Mesenchymal stem cell (in vitro differentiated cells and primary cell): ENCODE measurements around the gene ALDH1L2.

Experiments
- DNase-seq: peaks from one replicate; pipeline ENCODE4 v3.0.0-alpha.2; 2013
- H2AFZ ChIP-seq: one replicate; pipeline ENCODE4 v1.6.1; 2013; ENCODE audit warnings: low read depth, mild to moderate bottlenecking, control low read depth, inconsistent platforms, low read length, moderate library complexity
- H2AK5ac ChIP-seq: 2 replicates; pipeline ENCODE4 v1.6.1; 2013; ENCODE audit warnings: low read length, moderate library complexity, mild to moderate bottlenecking, inconsistent platforms; ENCODE audit not compliant: severe bottlenecking
- H2BK120ac ChIP-seq: one replicate; pipeline ENCODE4 v1.6.1; 2013; ENCODE audit warnings: low read depth, mild to moderate bottlenecking, inconsistent platforms, low read length, moderate library complexity
- H2BK12ac ChIP-seq, 2 experiments: one replicate each; pipeline ENCODE4 v1.6.1; 2013; ENCODE audit warnings: inconsistent platforms in 2 of 2, low read length in 2 of 2, mild to moderate bottlenecking in 2 of 2, moderate library complexity in 2 of 2, control low read depth in 1 of 2
- H2BK15ac ChIP-seq: one replicate; pipeline ENCODE4 v1.6.1; 2013; ENCODE audit warnings: mild to moderate bottlenecking, low read depth, inconsistent platforms; ENCODE audit not compliant: poor library complexity, severe bottlenecking
- H2BK5ac ChIP-seq: 2 replicates; pipeline ENCODE4 v1.6.1; 2013; ENCODE audit warnings: low read depth, mild to moderate bottlenecking, low read length, control low read depth, inconsistent platforms; ENCODE audit not compliant: poor library complexity, severe bottlenecking
- H3K14ac ChIP-seq, 2 experiments: one replicate each; pipeline ENCODE4 v1.6.1; 2013; ENCODE audit warnings: inconsistent platforms in 2 of 2, low read length in 2 of 2, control low read depth in 1 of 2, mild to moderate bottlenecking in 1 of 2, moderate library complexity in 1 of 2
- H3K18ac ChIP-seq, 2 experiments: one replicate each; pipeline ENCODE4 v1.6.1; 2013; ENCODE audit warnings: inconsistent platforms in 2 of 2, low read length in 2 of 2, control low read depth in 1 of 2, low read depth in 1 of 2, mild to moderate bottlenecking in 1 of 2
- H3K23ac ChIP-seq, 2 experiments: one replicate each; pipeline ENCODE4 v1.6.1; 2013; ENCODE audit warnings: inconsistent platforms in 2 of 2, low read length in 2 of 2, mild to moderate bottlenecking in 2 of 2, moderate library complexity in 2 of 2, control low read depth in 1 of 2
- H3K27ac ChIP-seq: 2 replicates; pipeline ENCODE4 v1.5.1; 2013; ENCODE audit warnings: mild to moderate bottlenecking, moderate library complexity, low read length, control low read depth, inconsistent platforms; ENCODE audit not compliant: poor library complexity, severe bottlenecking
- H3K27me3 ChIP-seq, 2 experiments: 2 replicates each; pipeline versions ENCODE4 v1.6.1 to v1.7.0; 2013; ENCODE audit warnings: low read length in 2 of 2, mild to moderate bottlenecking in 2 of 2, moderate library complexity in 2 of 2, control low read depth in 1 of 2, inconsistent platforms in 1 of 2; ENCODE audit not compliant: control insufficient read depth in 1 of 2, insufficient read depth in 1 of 2
- H3K36me3 ChIP-seq, 2 experiments: 2 replicates each; pipeline versions ENCODE4 v1.6.1 to v1.7.0; 2013; ENCODE audit warnings: low read length in 2 of 2, control low read depth in 1 of 2, inconsistent platforms in 1 of 2, low read depth in 1 of 2, mild to moderate bottlenecking in 1 of 2; ENCODE audit not compliant: insufficient read depth in 2 of 2, control insufficient read depth in 1 of 2
- H3K4ac ChIP-seq, 2 experiments: one replicate each; pipeline ENCODE4 v1.6.1; 2013; ENCODE audit warnings: inconsistent platforms in 2 of 2, low read length in 2 of 2, mild to moderate bottlenecking in 2 of 2, moderate library complexity in 2 of 2, control low read depth in 1 of 2, low read depth in 1 of 2
- H3K4me1 ChIP-seq: 2 replicates; pipeline ENCODE4 v1.6.1; 2013; ENCODE audit warnings: low read depth, low read length, control low read depth; ENCODE audit not compliant: control insufficient read depth, insufficient read depth
- H3K4me2 ChIP-seq: 2 replicates; pipeline ENCODE4 v1.6.1; 2013; ENCODE audit warnings: low read length, mild to moderate bottlenecking, inconsistent platforms; ENCODE audit not compliant: poor library complexity, severe bottlenecking
- H3K4me3 ChIP-seq, 2 experiments: 2 replicates each; pipeline versions ENCODE4 v1.5.1 to v1.7.0; 2013; ENCODE audit warnings: low read length in 2 of 2, mild to moderate bottlenecking in 2 of 2, control low read depth in 1 of 2, low read depth in 1 of 2; ENCODE audit not compliant: insufficient read depth in 1 of 2
- H3K79me1 ChIP-seq: replicated peaks from 2 replicates; pipeline ENCODE4 v1.6.1; 2013; ENCODE audit warnings: mild to moderate bottlenecking, control low read depth, low read length, inconsistent platforms; ENCODE audit not compliant: poor library complexity, severe bottlenecking
- H3K9ac ChIP-seq: 2 replicates; pipeline ENCODE4 v1.7.0; 2013; ENCODE audit warnings: mild to moderate bottlenecking, low read length, moderate library complexity
- H3K9me3 ChIP-seq: 2 replicates; pipeline ENCODE4 v1.7.0; 2013; ENCODE audit warnings: mild to moderate bottlenecking, low read length; ENCODE audit not compliant: control insufficient read depth
- H4K8ac ChIP-seq: one replicate; pipeline ENCODE4 v1.6.1; 2013; ENCODE audit warnings: inconsistent platforms, mild to moderate bottlenecking, low read length, moderate library complexity
- H4K91ac ChIP-seq: one replicate; pipeline ENCODE4 v1.6.1; 2013; ENCODE audit warnings: mild to moderate bottlenecking, low read length, inconsistent platforms
- WGBS: methylation state at CpG from one replicate; pipeline ENCODE4 v1.1.7; 2013; ENCODE audit warnings: mixed read lengths; 5-methylcytosine and 5-hydroxymethylcytosine counted together

Gene ALDH1L2

GRCh38 chr12:105018012-105018411 lies 66.2 kb downstream of the ALDH1L2 start:
- no peaks in the 10 kb centered on the region for H3K9me3 ChIP-seq
- H3K27me3 ChIP-seq: no peaks in the 10 kb centered on the region
- no peak for DNase-seq
- no peak overlapping the region for H4K91ac ChIP-seq
- no peak overlapping the region for H2BK12ac ChIP-seq
- H2BK120ac ChIP-seq: no peak overlapping the region
- peaks cover 4% of the 10 kb centered on the region for H3K79me1 ChIP-seq
- no peak overlapping the region for H3K9ac ChIP-seq
- no peak overlapping the region for H3K27ac ChIP-seq
- H2BK5ac ChIP-seq: no peak overlapping the region
- H3K4me1 ChIP-seq: peaks cover 7% of the 10 kb centered on the region
- H4K8ac ChIP-seq: no peak overlapping the region
- H3K14ac ChIP-seq: no peak overlapping the region
- H3K4me3 ChIP-seq: no peak overlapping the region
- no peak overlapping the region for H2AFZ ChIP-seq
- no peak overlapping the region for H3K4me2 ChIP-seq
- no peak overlapping the region for H3K18ac ChIP-seq
- no peak overlapping the region for H2BK15ac ChIP-seq
- no peak overlapping the region for H3K23ac ChIP-seq
- H3K36me3 ChIP-seq: peaks cover 10 to 59% of the 10 kb centered on the region in 2 experiments
- H2AK5ac ChIP-seq: no peak overlapping the region
- WGBS: 95% methylated on average over 4 of the region's 4 CpGs
- no peak overlapping the region for H3K4ac ChIP-seq

- Histone ChIP-seq H3K9me3 (peaks cover 2% of the 10 kb centered on the region), H2AK5ac (no peak overlapping the region), H3K9ac (no peak overlapping the region), H3K36me3 (peaks cover 15 to 49% of the 10 kb centered on the region in 2 experiments), H2BK15ac (no peak overlapping the region), H3K4me2 (no peak overlapping the region), H2BK120ac (no peak overlapping the region), H3K27me3 (no peaks in the 10 kb centered on the region), H3K4me1 (peaks cover 7% of the 10 kb centered on the region), H4K8ac (no peak overlapping the region), H3K4me3 (no peak overlapping the region), H3K14ac (no peak overlapping the region), H3K79me1 (peaks cover 9% of the 10 kb centered on the region), H2AFZ (no peak overlapping the region), H3K23ac (no peak overlapping the region), H3K4ac (no peak overlapping the region), H3K27ac (no peak overlapping the region), H2BK5ac (no peak overlapping the region), H3K18ac (no peak overlapping the region), H2BK12ac (no peak overlapping the region), H4K91ac (no peak overlapping the region)
- no peak for DNase-seq
- WGBS: 98% methylated on average over 4 of the region's 4 CpGs
Measured at GRCh38 chr12:105015543-105015942, 68.7 kb downstream of the ALDH1L2 start.

GRCh38 chr12:105014603-105015002 lies 69.7 kb downstream of the ALDH1L2 start:
- Histone ChIP-seq H3K27ac (no peak overlapping the region), H4K91ac (no peak overlapping the region), H3K79me1 (peaks cover 9% of the 10 kb centered on the region), H3K4me2 (no peak overlapping the region), H3K36me3 (peaks cover 15 to 47% of the 10 kb centered on the region in 2 experiments), H3K9me3 (peaks cover 7% of the 10 kb centered on the region), H2BK120ac (no peak overlapping the region), H2BK5ac (no peak overlapping the region), H3K4me3 (no peak overlapping the region), H2AK5ac (no peak overlapping the region), H3K4ac (no peak overlapping the region), H3K14ac (no peak overlapping the region), H3K9ac (no peak overlapping the region), H2BK15ac (no peak overlapping the region), H2BK12ac (no peak overlapping the region), H4K8ac (no peak overlapping the region), H3K4me1 (peaks cover 7% of the 10 kb centered on the region), H2AFZ (no peak overlapping the region), H3K18ac (no peak overlapping the region), H3K23ac (no peak overlapping the region), H3K27me3 (no peaks in the 10 kb centered on the region)
- no peak for DNase-seq
- 100% methylated on average over 2 of the region's 2 CpGs for WGBS

GRCh38 chr12:105013892-105014291 lies 70.4 kb downstream of the ALDH1L2 start:
- peaks cover 7% of the 10 kb centered on the region for H3K9me3 ChIP-seq
- peaks cover 14 to 42% of the 10 kb centered on the region in 2 experiments for H3K36me3 ChIP-seq
- WGBS: 85% methylated on average over 8 of the region's 9 CpGs
- no peak overlapping the region for H4K91ac ChIP-seq
- no peaks in the 10 kb centered on the region for H3K27me3 ChIP-seq
- no peak overlapping the region for H3K23ac ChIP-seq
- H3K9ac ChIP-seq: no peak overlapping the region
- H3K79me1 ChIP-seq: peaks cover 9% of the 10 kb centered on the region
- H2AK5ac ChIP-seq: no peak overlapping the region
- H2BK15ac ChIP-seq: no peak overlapping the region
- no peak overlapping the region for H3K18ac ChIP-seq
- no peak overlapping the region for H3K27ac ChIP-seq
- peaks cover 7% of the 10 kb centered on the region for H3K4me1 ChIP-seq
- peak overlapping the region in 1 of 2 experiments; percentile 6 for H3K14ac ChIP-seq
- peak overlapping the region; percentile 42 for H4K8ac ChIP-seq
- no peak overlapping the region for H2AFZ ChIP-seq
- H3K4ac ChIP-seq: no peak overlapping the region
- H2BK5ac ChIP-seq: no peak overlapping the region
- no peak overlapping the region for H3K4me2 ChIP-seq
- H2BK120ac ChIP-seq: no peak overlapping the region
- H2BK12ac ChIP-seq: no peak overlapping the region
- peak; percentile 32 for DNase-seq
- no peak overlapping the region for H3K4me3 ChIP-seq
